Measurements from ENCODE around the gene PERCC1.

The PERCC1 gene

GRCh38 chr16:1413684-1414531 lies 17.0 kb upstream of the PERCC1 start:
- no peak for DNase-seq

- DNase-seq: no peak
These were observed 16.2 kb upstream of the PERCC1 start, which contains the start of gene UNKL for GRCh38 chr16:1414532-1415260. Gene UNKL (minus strand): TSS chr16:1414704. CDS start chr16:1414691, 13 bp downstream.

GRCh38 chr16:1416521-1416941 lies 14.3 kb upstream of the PERCC1 start:
- no peak for DNase-seq

- DNase-seq: no peak
These were observed 10.8 kb upstream of the PERCC1 start for GRCh38 chr16:1420111-1420539.

- DNase-seq: no peak
These were observed 8.8 kb upstream of the PERCC1 start for GRCh38 chr16:1422076-1422475.

- DNase-seq: no peak
These were observed 6.8 kb upstream of the PERCC1 start for GRCh38 chr16:1424028-1424427.

GRCh38 chr16:1425616-1426370 lies 5.1 kb upstream of the PERCC1 start:
- no peak for DNase-seq

GRCh38 chr16:1426734-1427471 lies 4.0 kb upstream of the PERCC1 start:
- DNase-seq: no peak

- no peak for DNase-seq
These were observed 3.1 kb upstream of the PERCC1 start for GRCh38 chr16:1427473-1428461.

- DNase-seq: no peak
These were observed 2.4 kb upstream of the PERCC1 start for GRCh38 chr16:1428511-1428910.

- DNase-seq: no peak
These were observed 1.9 kb upstream of the PERCC1 start for GRCh38 chr16:1429012-1429411.

GRCh38 chr16:1429631-1430030 lies 1.2 kb upstream of the PERCC1 start:
- DNase-seq: no peak

GRCh38 chr16:1430214-1430758 lies 592 bp upstream of the PERCC1 start:
- no peak for DNase-seq

- DNase-seq: no peak
These were observed 806 bp downstream of the PERCC1 start for GRCh38 chr16:1431497-1432270.

GRCh38 chr16:1432388-1433262 lies 1.7 kb downstream of the PERCC1 start:
- no peak for DNase-seq

GRCh38 chr16:1433263-1433560 lies 2.3 kb downstream of the PERCC1 start:
- DNase-seq: no peak

- no peak for DNase-seq
These were observed 2.9 kb downstream of the PERCC1 start for GRCh38 chr16:1433756-1434155.

GRCh38 chr16:1434644-1435592 lies 4.0 kb downstream of the PERCC1 start:
- no peak for DNase-seq

Measured in NCI-H1417 treated with DMSO at 0.1 percent for 48 hours (cell line).